Large intestine (tissue), 3 donors: ENCODE measurements around the gene PLCG2. TPM values are rescaled to one million over a fixed set of nuclear protein-coding genes. Genes with fewer than 3 reads are reported as not detected.

Experiments used
- DNase-seq, 2 donors: peaks; one replicate each; pipeline versions ENCODE4 v3.0.0 to v3.0.0-alpha.2; 2013
- H3K27ac ChIP-seq: one replicate; pipeline ENCODE4 v1.5.1; 2013; ENCODE audit warnings: low read length
- H3K27me3 ChIP-seq: 2 replicates; pipeline ENCODE4 v1.6.1; 2013; ENCODE audit warnings: low read length; ENCODE audit not compliant: control insufficient read depth, insufficient read depth
- H3K36me3 ChIP-seq: 2 replicates; pipeline ENCODE4 v1.6.1; 2013; ENCODE audit warnings: low read length; ENCODE audit not compliant: control insufficient read depth, insufficient read depth
- H3K4me1 ChIP-seq: one replicate; pipeline ENCODE4 v1.6.1; 2013; ENCODE audit warnings: low read length; ENCODE audit not compliant: control insufficient read depth, insufficient read depth
- H3K4me3 ChIP-seq: one replicate; pipeline ENCODE4 v1.5.1; 2013; ENCODE audit warnings: low read length
- H3K9me3 ChIP-seq: one replicate; pipeline ENCODE4 v1.6.1; 2013; ENCODE audit warnings: mild to moderate bottlenecking, low read depth, low read length, moderate library complexity; ENCODE audit not compliant: control insufficient read depth
- WGBS: methylation state at CpG from one replicate; pipeline ENCODE4 v1.1.5; 2013; ENCODE audit warnings: low lambda C conversion rate; ENCODE audit not compliant: insufficient coverage; 5-methylcytosine and 5-hydroxymethylcytosine counted together
- polyA plus RNA-seq: library from polyadenylated mRNA; unstranded; fragments of 120-200 nt; gene quantifications from one replicate; pipeline ENCODE4 v1.2.1, GENCODE V29; 2013

PLCG2 gene
- polyA plus RNA-seq, 1 donor: 20.4 TPM

DNA sequence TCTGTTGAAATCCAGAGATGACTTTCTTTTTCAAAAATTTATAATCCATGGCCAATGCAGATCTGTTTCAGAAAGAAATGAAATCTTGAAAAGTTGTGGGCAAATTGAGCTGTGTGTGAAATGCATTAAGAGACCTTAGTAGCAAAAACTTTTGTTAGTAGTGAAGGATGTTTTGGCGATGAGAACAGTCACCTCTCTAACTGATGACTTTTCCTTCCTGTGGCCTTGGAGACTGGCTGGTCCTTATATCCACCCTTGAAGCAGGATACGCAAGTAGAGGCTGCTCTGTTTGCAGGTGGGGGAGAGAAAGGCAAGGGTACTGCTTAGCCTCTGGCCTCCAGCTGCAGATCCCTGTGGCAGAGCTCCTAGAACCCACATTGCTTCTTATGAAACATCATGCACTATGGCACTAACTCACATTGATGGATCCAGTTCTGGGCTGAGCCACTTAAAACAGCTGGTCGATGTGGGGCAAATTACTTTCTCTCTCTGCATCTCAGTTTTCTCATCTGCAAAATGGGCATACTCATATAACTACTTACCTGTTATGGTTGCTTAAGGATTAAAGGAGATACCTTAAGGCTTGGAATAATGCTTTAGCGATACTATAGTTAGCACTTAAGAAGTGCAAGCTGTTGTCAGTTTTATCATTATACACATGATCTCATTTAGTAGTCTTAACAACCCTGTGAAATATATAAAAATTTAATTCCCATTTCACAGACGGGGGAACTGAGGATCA, 142.9 kb downstream of the PLCG2 start:
- Histone ChIP-seq H3K36me3 (no peaks in the 10 kb centered on the region), H3K9me3 (no peaks in the 10 kb centered on the region), H3K27me3 (no peaks in the 10 kb centered on the region), H3K4me3 (no peak overlapping the region), H3K27ac (no peak overlapping the region), H3K4me1 (no peaks in the 10 kb centered on the region)
- WGBS: no CpG with 5 or more reads among the region's 5 CpGs
- no peak for DNase-seq

DNA sequence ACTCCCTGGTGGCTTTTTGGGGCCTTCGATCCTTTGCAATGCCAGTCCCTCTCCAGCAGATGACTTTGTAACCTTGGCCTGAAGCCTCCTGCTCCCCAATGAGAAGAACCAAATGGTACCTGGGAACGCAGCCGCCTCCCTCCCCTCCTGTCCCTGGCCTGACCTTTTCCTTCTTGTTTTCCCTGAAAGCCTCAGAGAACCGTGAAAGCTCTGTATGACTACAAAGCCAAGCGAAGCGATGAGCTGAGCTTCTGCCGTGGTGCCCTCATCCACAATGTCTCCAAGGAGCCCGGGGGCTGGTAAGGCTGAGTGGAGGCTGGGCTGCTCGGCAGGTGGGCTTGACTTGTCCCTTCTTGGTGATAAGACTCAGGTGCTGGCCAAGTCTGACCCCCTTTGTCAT, 144.2 kb downstream of the PLCG2 start:
- Histone ChIP-seq H3K27me3 (no peaks in the 10 kb centered on the region), H3K36me3 (no peaks in the 10 kb centered on the region), H3K9me3 (no peaks in the 10 kb centered on the region), H3K4me3 (no peak overlapping the region), H3K27ac (no peak overlapping the region), H3K4me1 (no peaks in the 10 kb centered on the region)
- DNase-seq: no peak
- no CpG with 5 or more reads among the region's 9 CpGs for WGBS

DNA sequence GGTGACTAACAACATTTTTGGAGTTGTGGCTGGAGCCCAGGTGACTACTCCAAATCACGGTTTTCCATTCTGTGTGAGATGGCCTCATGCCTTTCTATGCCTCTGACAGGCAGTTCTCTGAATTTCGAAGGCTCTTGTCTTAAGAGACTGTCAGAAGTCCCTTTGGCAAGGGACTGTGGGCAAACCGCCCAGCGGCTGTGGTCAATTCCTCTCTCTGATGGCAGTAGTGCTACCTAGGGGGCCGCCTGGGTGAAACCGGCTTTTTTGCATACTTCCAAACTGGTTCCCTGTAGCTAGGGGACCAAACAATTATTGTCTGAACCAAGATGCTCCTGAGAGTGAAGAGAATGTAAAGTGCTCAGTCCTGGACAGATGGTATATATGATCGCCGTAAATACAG, 145.9 kb downstream of the PLCG2 start:
- DNase-seq: no peak

DNA sequence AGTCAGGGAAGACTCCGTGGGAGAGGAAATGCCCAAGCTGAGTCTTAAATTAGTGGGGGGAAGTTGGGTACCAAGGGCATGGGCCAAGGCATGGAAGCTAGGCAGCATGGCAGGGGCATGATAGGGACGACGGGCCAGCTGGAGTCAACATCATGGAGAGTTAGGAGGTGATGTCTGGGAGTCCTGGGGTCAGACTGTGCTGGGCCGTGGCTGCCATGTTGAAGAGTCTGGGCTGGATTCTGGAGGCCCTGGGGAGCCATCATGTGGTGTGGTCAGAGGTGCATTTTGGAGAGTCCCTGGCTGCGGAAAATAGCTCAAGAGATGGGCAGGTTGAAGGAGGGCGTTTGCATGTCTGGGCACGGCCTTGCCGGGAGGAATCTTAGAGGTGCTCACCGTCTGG, 146.9 kb downstream of the PLCG2 start:
- Histone ChIP-seq H3K27me3 (no peaks in the 10 kb centered on the region), H3K4me3 (no peak overlapping the region), H3K27ac (no peak overlapping the region), H3K4me1 (no peaks in the 10 kb centered on the region), H3K36me3 (no peaks in the 10 kb centered on the region), H3K9me3 (no peaks in the 10 kb centered on the region)
- DNase-seq: no peak
- no CpG with 5 or more reads among the region's 9 CpGs for WGBS

More for the DNA sequence above, 145.9 kb downstream of the PLCG2 start:
- no peaks in the 10 kb centered on the region for H3K36me3 ChIP-seq
- no peaks in the 10 kb centered on the region for H3K27me3 ChIP-seq
- no CpG with 5 or more reads among the region's 8 CpGs for WGBS
- H3K4me3 ChIP-seq: no peak overlapping the region
- no peaks in the 10 kb centered on the region for H3K9me3 ChIP-seq
- no peaks in the 10 kb centered on the region for H3K4me1 ChIP-seq
- H3K27ac ChIP-seq: no peak overlapping the region

DNA sequence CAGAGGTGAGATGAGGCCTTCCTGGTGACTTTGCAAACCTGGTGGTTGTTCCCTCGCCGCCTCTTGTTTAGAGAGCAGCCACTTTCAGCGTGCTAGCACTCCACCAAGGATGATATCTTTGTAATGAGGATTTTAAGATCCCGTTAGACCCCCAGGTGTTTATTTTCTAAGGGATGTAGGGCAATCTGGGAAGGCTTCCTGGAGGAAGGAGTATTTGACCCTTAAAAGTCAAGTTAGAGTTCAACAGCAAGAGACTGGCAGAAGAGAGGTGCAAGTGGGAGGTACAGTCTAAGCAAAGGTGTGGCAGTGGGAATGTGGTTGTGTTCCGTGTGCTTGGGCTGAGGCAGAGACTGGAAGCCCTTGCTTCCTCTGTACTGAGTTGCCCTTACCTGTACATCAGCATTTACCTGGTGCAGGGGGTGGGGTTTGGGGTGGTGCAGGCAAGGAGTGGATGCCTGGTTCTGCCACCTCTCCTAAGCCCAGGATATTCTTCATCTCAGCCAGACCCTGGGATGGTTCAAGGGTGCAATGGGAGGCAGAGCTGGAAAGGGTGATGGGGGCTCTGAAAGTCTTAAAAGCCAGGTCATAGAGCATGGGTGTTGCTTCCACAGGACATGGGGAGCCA, 148.6 kb downstream of the PLCG2 start:
- no CpG with 5 or more reads among the region's 5 CpGs for WGBS
- no peak overlapping the region for H3K27ac ChIP-seq
- no peak for DNase-seq

DNA sequence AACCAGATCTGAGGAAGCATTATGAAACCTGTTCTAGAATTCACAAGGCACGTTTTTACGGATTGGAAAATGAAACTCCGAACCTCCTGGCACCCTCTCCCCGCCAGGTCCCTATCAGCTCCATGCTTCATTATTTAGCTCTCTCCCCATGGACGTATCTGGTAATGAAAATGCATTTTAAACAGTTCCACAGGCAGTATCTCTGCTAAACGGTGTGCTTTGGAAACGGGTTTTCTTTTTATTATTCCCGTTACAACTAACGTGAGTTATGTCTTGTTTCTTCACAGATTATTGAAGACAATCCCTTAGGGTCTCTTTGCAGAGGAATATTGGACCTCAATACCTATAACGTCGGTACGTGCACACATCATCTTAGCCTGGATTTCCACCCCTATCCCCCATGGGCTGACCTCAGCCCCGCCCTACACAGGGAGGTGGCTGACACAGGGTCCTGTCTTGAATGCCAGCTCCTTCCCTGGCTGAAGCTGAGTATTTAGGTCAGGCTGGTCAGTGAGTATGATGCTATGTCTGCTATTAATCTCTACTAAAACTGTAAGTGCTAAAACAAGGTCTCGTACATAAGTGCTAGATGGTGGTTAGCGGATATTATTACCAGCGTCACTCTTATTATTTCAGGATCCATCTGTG, 149.3 kb downstream of the PLCG2 start:
- no peak overlapping the region for H3K27ac ChIP-seq
- no peak for DNase-seq
- H3K4me1 ChIP-seq: no peaks in the 10 kb centered on the region
- H3K27me3 ChIP-seq: no peaks in the 10 kb centered on the region
- WGBS: no CpG with 5 or more reads among the region's 16 CpGs
- no peaks in the 10 kb centered on the region for H3K9me3 ChIP-seq
- no peaks in the 10 kb centered on the region for H3K36me3 ChIP-seq
- no peak overlapping the region for H3K4me3 ChIP-seq

More for the DNA sequence above, 148.6 kb downstream of the PLCG2 start:
- Histone ChIP-seq H3K27me3 (no peaks in the 10 kb centered on the region), H3K9me3 (no peaks in the 10 kb centered on the region), H3K4me3 (no peak overlapping the region), H3K4me1 (no peaks in the 10 kb centered on the region), H3K36me3 (no peaks in the 10 kb centered on the region)

DNA sequence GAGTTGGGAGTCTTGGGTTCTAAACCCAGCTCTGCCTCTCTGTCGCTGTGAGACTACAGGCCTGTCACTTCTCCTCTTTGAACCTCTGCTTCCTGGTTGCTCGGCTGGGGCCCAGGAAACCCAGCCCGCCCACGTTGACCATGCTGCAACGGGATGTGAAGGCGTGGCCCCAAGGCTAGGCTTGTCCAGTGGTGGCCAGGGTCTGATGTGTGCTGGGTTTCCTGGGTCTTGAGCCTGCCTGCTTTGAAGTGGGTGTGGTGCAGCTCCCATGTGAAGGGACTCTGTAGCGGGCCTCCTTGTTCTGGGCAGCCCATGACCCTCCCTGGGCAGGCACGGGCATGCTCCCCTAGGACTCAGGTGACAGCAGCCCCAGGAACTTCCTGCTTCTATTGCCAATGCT, 149.9 kb downstream of the PLCG2 start:
- Histone ChIP-seq H3K36me3 (no peaks in the 10 kb centered on the region), H3K4me1 (no peaks in the 10 kb centered on the region), H3K27me3 (no peaks in the 10 kb centered on the region), H3K9me3 (no peaks in the 10 kb centered on the region), H3K27ac (no peak overlapping the region), H3K4me3 (no peak overlapping the region)
- DNase-seq: no peak
- no CpG with 5 or more reads among the region's 8 CpGs for WGBS

DNA sequence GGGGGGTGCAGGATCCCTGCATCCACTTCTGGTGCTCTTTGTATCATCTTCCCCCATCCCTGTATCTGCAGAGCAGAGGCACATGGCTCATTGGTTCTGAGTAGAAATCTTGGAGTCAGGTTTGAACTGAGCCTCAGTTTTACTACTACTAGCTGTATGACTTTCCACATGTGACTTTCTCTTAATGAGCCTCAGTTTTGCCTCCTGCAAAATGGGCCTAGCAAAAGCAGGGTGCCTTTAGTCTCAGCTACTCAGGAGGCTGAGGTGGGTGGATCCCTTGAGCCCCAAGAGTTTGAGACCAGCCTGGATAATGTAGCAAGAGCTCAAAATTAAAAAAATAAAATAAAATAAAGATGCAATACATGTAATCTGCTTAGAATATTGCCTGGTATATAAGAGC, 150.8 kb downstream of the PLCG2 start:
- no peak overlapping the region for H3K27ac ChIP-seq
- H3K36me3 ChIP-seq: no peaks in the 10 kb centered on the region
- H3K27me3 ChIP-seq: no peaks in the 10 kb centered on the region
- no peaks in the 10 kb centered on the region for H3K4me1 ChIP-seq
- H3K9me3 ChIP-seq: no peaks in the 10 kb centered on the region
- no peak for DNase-seq
- H3K4me3 ChIP-seq: no peak overlapping the region

DNA sequence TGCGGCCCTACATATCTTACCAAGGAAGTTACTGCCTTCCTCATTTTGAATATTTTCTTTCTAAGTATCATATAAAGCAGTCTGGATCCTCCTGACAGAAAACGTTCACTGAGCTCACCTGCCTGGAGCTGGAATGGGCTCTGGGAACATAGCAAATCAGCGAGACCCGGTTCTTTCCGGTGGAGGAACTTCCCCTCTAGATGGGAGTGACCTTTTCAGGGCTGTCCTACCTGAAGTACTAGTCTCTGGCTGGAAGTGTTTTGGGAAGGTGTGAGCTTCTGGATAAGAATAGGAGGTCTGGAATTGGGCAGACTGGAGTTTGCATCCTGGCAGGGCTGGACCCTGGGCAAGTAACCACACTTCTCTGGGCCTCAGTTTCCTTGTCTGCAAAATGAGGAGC, 152.8 kb downstream of the PLCG2 start:
- no peak for DNase-seq
- no CpG with 5 or more reads among the region's 5 CpGs for WGBS
- H3K36me3 ChIP-seq: no peaks in the 10 kb centered on the region

DNA sequence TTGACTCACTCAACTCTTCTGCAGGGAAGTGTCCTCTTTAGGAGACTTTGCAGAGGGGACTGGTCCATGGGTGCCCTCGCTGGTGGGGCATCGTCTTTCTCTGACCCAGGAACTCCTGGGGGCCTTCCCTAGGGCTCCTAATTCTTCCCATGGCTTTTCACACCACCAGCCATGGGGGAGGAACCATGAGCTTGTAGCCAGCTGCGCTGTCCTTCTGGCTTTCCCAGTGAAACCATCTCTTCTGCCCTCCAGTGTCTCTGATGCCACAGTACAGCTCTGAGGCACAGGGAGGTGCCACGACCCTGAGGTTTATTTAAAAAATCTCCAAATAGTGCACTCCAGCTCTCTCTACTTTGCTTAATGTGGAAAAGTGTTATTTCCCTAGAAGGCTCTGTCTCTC, 153.6 kb downstream of the PLCG2 start:
- no peaks in the 10 kb centered on the region for H3K36me3 ChIP-seq
- no peaks in the 10 kb centered on the region for H3K9me3 ChIP-seq
- H3K4me3 ChIP-seq: no peak overlapping the region
- no peaks in the 10 kb centered on the region for H3K27me3 ChIP-seq
- WGBS: no CpG with 5 or more reads among the region's 4 CpGs
- DNase-seq: no peak
- no peak overlapping the region for H3K27ac ChIP-seq
- no peaks in the 10 kb centered on the region for H3K4me1 ChIP-seq

More for the DNA sequence above, 152.8 kb downstream of the PLCG2 start:
- no peaks in the 10 kb centered on the region for H3K4me1 ChIP-seq
- no peaks in the 10 kb centered on the region for H3K9me3 ChIP-seq
- H3K27me3 ChIP-seq: no peaks in the 10 kb centered on the region
- H3K4me3 ChIP-seq: no peak overlapping the region
- H3K27ac ChIP-seq: no peak overlapping the region
